Measurements from ENCODE around the gene NPAS2. TPM values are rescaled to one million over a fixed set of nuclear protein-coding genes. Genes with fewer than 3 reads are reported as not detected.

Gene NPAS2
- polyA plus RNA-seq, 1 donor = 20.4 TPM

GRCh38 chr2:100999995-101000394 lies 180.1 kb downstream of the NPAS2 start:
- Histone ChIP-seq H3K27ac (ENCODE audit: low read length) (no peak overlapping the region), H3K4me1 (ENCODE audit: control insufficient read depth, insufficient read depth, low read length) (peaks cover 10% of the 10 kb centered on the region), H3K36me3 (ENCODE audit: control insufficient read depth, insufficient read depth, low read length) (peaks cover 29% of the 10 kb centered on the region), H3K4me3 (ENCODE audit: low read length) (no peak overlapping the region), H3K9me3 (ENCODE audit: control insufficient read depth, low read depth, low read length) (no peaks in the 10 kb centered on the region), H3K27me3 (ENCODE audit: control insufficient read depth, insufficient read depth, low read length) (no peaks in the 10 kb centered on the region)
- no peak for DNase-seq
- WGBS (ENCODE audit: insufficient coverage, low lambda C conversion rate) = no CpG with 5 or more reads among the region's 2 CpGs

GRCh38 chr2:101001691-101002561 lies 182.0 kb downstream of the NPAS2 start, which contains the start of gene RPL31:
TSS of gene RPL31 (plus strand) at chr2:101002289. CDS start at chr2:101002702, 413 bp downstream.
- Histone ChIP-seq H3K4me1 (ENCODE audit: control insufficient read depth, insufficient read depth, low read length) (peaks cover 10% of the 10 kb centered on the region), H3K4me3 (ENCODE audit: low read length) (peak within 1 kb of the TSS; percentile 87), H3K27me3 (ENCODE audit: control insufficient read depth, insufficient read depth, low read length) (no peaks in the 10 kb centered on the region), H3K36me3 (ENCODE audit: control insufficient read depth, insufficient read depth, low read length) (peaks cover 35% of the 10 kb centered on the region), H3K9me3 (ENCODE audit: control insufficient read depth, low read depth, low read length) (no peaks in the 10 kb centered on the region), H3K27ac (ENCODE audit: low read length) (peak within 1 kb of the TSS; percentile 74)
- DNase-seq = peak; percentile 98
- WGBS (ENCODE audit: insufficient coverage, low lambda C conversion rate) = no CpG with 5 or more reads among the region's 59 CpGs

- peak overlapping the region; percentile 87 for H3K4me3 ChIP-seq (ENCODE audit: low read length)
- peaks cover 42% of the 10 kb centered on the region for H3K36me3 ChIP-seq (ENCODE audit: control insufficient read depth, insufficient read depth, low read length)
- peak in 1 of 2 donors; percentile 34 for DNase-seq
- no peaks in the 10 kb centered on the region for H3K27me3 ChIP-seq (ENCODE audit: control insufficient read depth, insufficient read depth, low read length)
- H3K27ac ChIP-seq (ENCODE audit: low read length) = peak overlapping the region; percentile 74
- H3K4me1 ChIP-seq (ENCODE audit: control insufficient read depth, insufficient read depth, low read length) = peaks cover 10% of the 10 kb centered on the region
- no peaks in the 10 kb centered on the region for H3K9me3 ChIP-seq (ENCODE audit: control insufficient read depth, low read depth, low read length)
- WGBS (ENCODE audit: insufficient coverage, low lambda C conversion rate) = 0% methylated on average over 5 of the region's 26 CpGs
Observed at GRCh38 chr2:101002562-101003277, 182.8 kb downstream of the NPAS2 start.

- Histone ChIP-seq H3K9me3 (ENCODE audit: control insufficient read depth, low read depth, low read length) (no peaks in the 10 kb centered on the region), H3K4me1 (ENCODE audit: control insufficient read depth, insufficient read depth, low read length) (peaks cover 10% of the 10 kb centered on the region), H3K27ac (ENCODE audit: low read length) (peak overlapping the region; percentile 74), H3K36me3 (ENCODE audit: control insufficient read depth, insufficient read depth, low read length) (peaks cover 48% of the 10 kb centered on the region), H3K4me3 (ENCODE audit: low read length) (peak overlapping the region; percentile 87), H3K27me3 (ENCODE audit: control insufficient read depth, insufficient read depth, low read length) (no peaks in the 10 kb centered on the region)
- no CpG with 5 or more reads among the region's 12 CpGs for WGBS (ENCODE audit: insufficient coverage, low lambda C conversion rate)
- peak in 1 of 2 donors; percentile 22 for DNase-seq
Observed at GRCh38 chr2:101003278-101003775, 183.4 kb downstream of the NPAS2 start.

GRCh38 chr2:101004620-101005325 lies 184.8 kb downstream of the NPAS2 start:
- H3K27ac ChIP-seq (ENCODE audit: low read length) = no peak overlapping the region
- no peaks in the 10 kb centered on the region for H3K27me3 ChIP-seq (ENCODE audit: control insufficient read depth, insufficient read depth, low read length)
- H3K36me3 ChIP-seq (ENCODE audit: control insufficient read depth, insufficient read depth, low read length) = peaks cover 53% of the 10 kb centered on the region
- H3K4me1 ChIP-seq (ENCODE audit: control insufficient read depth, insufficient read depth, low read length) = peaks cover 10% of the 10 kb centered on the region
- H3K4me3 ChIP-seq (ENCODE audit: low read length) = no peak overlapping the region
- DNase-seq = no peak
- WGBS (ENCODE audit: insufficient coverage, low lambda C conversion rate) = 85% methylated on average over 4 of the region's 12 CpGs
- no peaks in the 10 kb centered on the region for H3K9me3 ChIP-seq (ENCODE audit: control insufficient read depth, low read depth, low read length)

GRCh38 chr2:101006065-101006715 lies 186.3 kb downstream of the NPAS2 start:
- no peak for DNase-seq
- H3K27ac ChIP-seq (ENCODE audit: low read length) = no peak overlapping the region
- H3K27me3 ChIP-seq (ENCODE audit: control insufficient read depth, insufficient read depth, low read length) = no peaks in the 10 kb centered on the region
- H3K9me3 ChIP-seq (ENCODE audit: control insufficient read depth, low read depth, low read length) = no peaks in the 10 kb centered on the region
- peaks cover 65% of the 10 kb centered on the region for H3K36me3 ChIP-seq (ENCODE audit: control insufficient read depth, insufficient read depth, low read length)
- peaks cover 10% of the 10 kb centered on the region for H3K4me1 ChIP-seq (ENCODE audit: control insufficient read depth, insufficient read depth, low read length)
- H3K4me3 ChIP-seq (ENCODE audit: low read length) = no peak overlapping the region
- WGBS (ENCODE audit: insufficient coverage, low lambda C conversion rate) = 100% methylated on average over 4 of the region's 4 CpGs

- 100% methylated on average over 2 of the region's 11 CpGs for WGBS (ENCODE audit: insufficient coverage, low lambda C conversion rate)
- Histone ChIP-seq H3K27me3 (ENCODE audit: control insufficient read depth, insufficient read depth, low read length) (no peaks in the 10 kb centered on the region), H3K27ac (ENCODE audit: low read length) (no peak overlapping the region), H3K4me3 (ENCODE audit: low read length) (no peak overlapping the region), H3K9me3 (ENCODE audit: control insufficient read depth, low read depth, low read length) (no peaks in the 10 kb centered on the region), H3K4me1 (ENCODE audit: control insufficient read depth, insufficient read depth, low read length) (peaks cover 6% of the 10 kb centered on the region), H3K36me3 (ENCODE audit: control insufficient read depth, insufficient read depth, low read length) (peaks cover 69% of the 10 kb centered on the region)
- DNase-seq = no peak
Observed at GRCh38 chr2:101007415-101008345, 187.7 kb downstream of the NPAS2 start.

- Histone ChIP-seq H3K27me3 (ENCODE audit: control insufficient read depth, insufficient read depth, low read length) (no peaks in the 10 kb centered on the region), H3K27ac (ENCODE audit: low read length) (no peak overlapping the region), H3K4me3 (ENCODE audit: low read length) (no peak overlapping the region), H3K36me3 (ENCODE audit: control insufficient read depth, insufficient read depth, low read length) (peaks cover 48% of the 10 kb centered on the region), H3K4me1 (ENCODE audit: control insufficient read depth, insufficient read depth, low read length) (no peaks in the 10 kb centered on the region), H3K9me3 (ENCODE audit: control insufficient read depth, low read depth, low read length) (no peaks in the 10 kb centered on the region)
- no peak for DNase-seq
- no CpG with 5 or more reads among the region's 10 CpGs for WGBS (ENCODE audit: insufficient coverage, low lambda C conversion rate)
Observed at GRCh38 chr2:101011152-101011551, 191.2 kb downstream of the NPAS2 start.

- H3K4me1 ChIP-seq (ENCODE audit: control insufficient read depth, insufficient read depth, low read length) = no peaks in the 10 kb centered on the region
- WGBS (ENCODE audit: insufficient coverage, low lambda C conversion rate) = 69% methylated on average over 2 of the region's 8 CpGs
- no peaks in the 10 kb centered on the region for H3K27me3 ChIP-seq (ENCODE audit: control insufficient read depth, insufficient read depth, low read length)
- peaks cover 40% of the 10 kb centered on the region for H3K36me3 ChIP-seq (ENCODE audit: control insufficient read depth, insufficient read depth, low read length)
- H3K27ac ChIP-seq (ENCODE audit: low read length) = no peak overlapping the region
- H3K4me3 ChIP-seq (ENCODE audit: low read length) = no peak overlapping the region
- no peaks in the 10 kb centered on the region for H3K9me3 ChIP-seq (ENCODE audit: control insufficient read depth, low read depth, low read length)
- DNase-seq = no peak
Observed at GRCh38 chr2:101012054-101012705, 192.2 kb downstream of the NPAS2 start.

Data from large intestine (tissue), 3 donors.